GM18858 (cell line): Measurements from ENCODE around the gene ILF2.
"Not testable (repeated sequence)": the region's sequence is repeated elsewhere in the genome, so short reads cannot be mapped to it uniquely, and the experiment has no call there.

ENCODE experiments used
- ATAC-seq: cut with Tn5 transposase; IDR thresholded peaks from one replicate; pipeline ENCODE4 v1.9.1; 2021; ENCODE audit not compliant: unreplicated experiment

The ILF2 gene

DNA sequence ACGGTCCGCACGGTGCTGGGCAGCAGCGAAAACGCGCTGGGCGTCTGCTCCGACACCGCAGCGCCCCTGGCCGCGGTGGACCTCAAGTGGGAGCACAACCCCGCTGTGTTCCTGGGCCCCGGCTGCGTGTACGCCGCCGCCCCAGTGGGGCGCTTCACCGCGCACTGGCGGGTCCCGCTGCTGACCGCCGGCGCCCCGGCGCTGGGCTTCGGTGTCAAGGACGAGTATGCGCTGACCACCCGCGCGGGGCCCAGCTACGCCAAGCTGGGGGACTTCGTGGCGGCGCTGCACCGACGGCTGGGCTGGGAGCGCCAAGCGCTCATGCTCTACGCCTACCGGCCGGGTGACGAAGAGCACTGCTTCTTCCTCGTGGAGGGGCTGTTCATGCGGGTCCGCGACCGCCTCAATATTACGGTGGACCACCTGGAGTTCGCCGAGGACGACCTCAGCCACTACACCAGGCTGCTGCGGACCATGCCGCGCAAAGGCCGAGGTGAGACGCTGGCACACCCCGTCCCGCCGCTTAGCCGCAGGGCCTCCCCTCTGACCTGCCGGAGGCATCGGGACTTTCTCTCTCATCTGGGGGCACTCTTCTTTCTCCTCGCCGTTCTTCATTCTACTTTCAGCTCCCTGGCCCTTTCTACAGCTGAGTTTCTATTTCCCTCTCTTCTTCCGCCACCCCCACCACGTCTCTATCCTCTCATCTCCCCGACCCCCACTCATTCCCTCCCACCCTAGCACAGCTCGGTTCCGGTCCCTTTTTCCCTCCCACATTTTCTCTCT lies 8.7 kb upstream of the ILF2 start:
- no peak for ATAC-seq

GRCh38 chr1:153678519-153679336 lies 7.9 kb upstream of the ILF2 start, which contains the start of gene NPR1:
Gene NPR1, plus strand, starts transcription at chr1:153678688. Its CDS starts 421 bp downstream, at chr1:153679109.
- no peak for ATAC-seq

DNA sequence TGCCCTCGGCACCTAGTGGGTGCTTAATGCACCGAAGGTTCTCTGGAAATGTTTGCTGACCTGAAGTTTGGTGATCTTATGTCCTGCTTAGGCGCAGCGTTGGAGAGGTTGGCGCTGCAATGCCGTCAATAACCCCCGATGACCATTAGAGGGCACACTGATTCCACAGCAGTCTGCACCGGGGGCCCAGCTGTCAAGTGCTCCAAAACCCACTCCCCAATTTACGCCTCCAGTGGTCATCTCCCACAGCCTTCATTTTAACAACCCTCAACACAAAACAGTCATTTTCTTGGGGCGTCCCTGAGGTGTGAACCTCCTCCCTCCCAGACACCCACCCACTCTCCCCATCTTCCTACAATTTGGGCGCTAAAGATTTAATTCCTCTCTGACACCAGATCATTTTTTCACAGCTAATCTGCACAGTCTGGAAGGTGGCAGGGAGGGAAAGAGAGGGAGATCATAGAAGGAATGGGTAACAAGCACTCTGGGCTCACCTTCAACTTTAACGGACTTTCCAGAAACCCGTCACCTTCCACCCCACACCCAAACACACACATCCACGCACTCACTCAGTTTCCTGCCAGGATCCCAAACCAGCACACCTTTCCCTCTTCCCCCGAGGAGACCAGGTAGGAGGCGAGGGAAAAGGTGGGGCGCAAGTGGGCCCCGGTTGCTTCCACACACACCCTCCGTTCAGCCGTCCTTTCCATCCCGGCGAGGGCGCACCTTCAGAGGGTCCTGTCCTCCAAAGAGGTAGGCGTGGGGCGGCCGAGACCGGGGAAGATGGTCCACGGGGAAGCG lies 7.1 kb upstream of the ILF2 start:
- ATAC-seq: no peak

DNA sequence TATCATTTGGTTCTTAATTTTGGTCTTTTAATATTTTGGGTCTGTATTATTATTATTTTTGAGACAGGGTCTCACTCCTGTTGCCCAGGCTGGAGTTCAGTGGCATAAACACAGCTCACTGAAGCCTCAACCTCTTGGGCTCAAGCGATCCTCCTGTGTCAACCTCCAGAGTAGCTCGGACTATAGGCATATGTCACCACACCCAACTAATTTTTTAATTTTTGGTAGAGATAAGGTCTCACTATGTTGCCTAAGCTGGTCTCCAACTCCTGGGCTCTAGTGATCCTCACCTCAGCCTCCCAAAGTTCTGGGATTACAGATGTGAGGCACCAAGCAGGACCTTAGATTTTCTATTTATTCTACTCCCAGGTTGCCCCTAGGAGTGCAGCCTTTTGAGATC lies 2.7 kb upstream of the ILF2 start:
- ATAC-seq: no peak

GRCh38 chr1:153671628-153672353 lies 998 bp upstream of the ILF2 start:
- peak; percentile 11 for ATAC-seq

DNA sequence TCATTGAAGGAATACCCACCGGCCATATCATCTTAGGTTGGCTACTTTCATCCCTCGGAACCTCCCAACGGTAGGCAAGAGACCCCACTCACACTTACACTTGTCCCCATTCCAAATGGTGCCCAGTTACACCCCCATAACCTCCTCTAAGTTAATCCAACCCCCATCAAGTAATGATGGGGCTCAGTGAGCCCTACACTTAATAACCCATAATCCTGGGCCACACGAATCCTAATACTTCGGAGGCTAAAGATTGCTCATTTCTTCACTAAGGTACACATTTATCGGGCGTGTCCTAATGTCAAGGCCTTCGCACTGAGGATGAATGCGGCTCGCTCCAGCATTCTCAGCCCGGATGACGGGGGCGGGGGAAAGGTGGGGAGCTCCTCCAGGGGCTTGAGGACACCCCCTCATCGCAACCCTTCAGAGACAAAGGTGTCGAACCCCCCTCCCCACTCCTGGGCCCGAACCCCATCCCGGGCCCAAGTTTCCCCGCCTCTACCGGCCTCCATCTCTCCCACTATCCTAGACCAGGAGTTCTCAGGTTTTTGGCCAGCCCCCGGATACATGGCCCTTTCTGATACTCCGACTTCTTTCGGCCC lies 435 bp downstream of the ILF2 start:
- no peak for ATAC-seq

GRCh38 chr1:153669606-153670005 lies 1.2 kb downstream of the ILF2 start:
- no peak for ATAC-seq

- ATAC-seq: not testable (repeated sequence)
These were observed 2.1 kb downstream of the ILF2 start for GRCh38 chr1:153668672-153669071.

GRCh38 chr1:153667439-153667838 lies 3.4 kb downstream of the ILF2 start:
- no peak for ATAC-seq

DNA sequence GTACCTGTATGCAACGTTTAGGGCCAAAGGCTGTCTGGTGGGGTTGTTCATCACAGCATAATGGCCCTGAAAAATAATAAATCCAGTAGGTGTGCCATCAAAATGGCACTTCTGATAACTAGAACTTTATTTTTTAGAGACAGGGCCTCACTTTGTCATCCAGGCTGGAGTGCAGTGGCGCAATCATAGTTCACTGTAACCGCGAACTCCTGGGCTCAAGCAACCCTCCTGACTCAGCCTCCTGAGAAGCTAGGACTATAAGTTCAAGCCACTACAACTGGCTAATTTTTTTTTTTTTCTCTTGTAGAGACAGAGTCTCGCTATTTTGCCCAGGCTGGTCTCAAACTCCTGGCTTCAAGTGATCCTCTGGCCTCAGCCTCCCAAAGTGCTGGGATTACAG lies 7.6 kb downstream of the ILF2 start:
- ATAC-seq: no peak

- ATAC-seq: no peak
These were observed 8.5 kb downstream of the ILF2 start for GRCh38 chr1:153662269-153662668.

- no peak for ATAC-seq
These were observed 9.6 kb downstream of the ILF2 start for GRCh38 chr1:153661111-153661708.

- ATAC-seq: no peak
These were observed 11.1 kb downstream of the ILF2 start for GRCh38 chr1:153659656-153660055.

DNA sequence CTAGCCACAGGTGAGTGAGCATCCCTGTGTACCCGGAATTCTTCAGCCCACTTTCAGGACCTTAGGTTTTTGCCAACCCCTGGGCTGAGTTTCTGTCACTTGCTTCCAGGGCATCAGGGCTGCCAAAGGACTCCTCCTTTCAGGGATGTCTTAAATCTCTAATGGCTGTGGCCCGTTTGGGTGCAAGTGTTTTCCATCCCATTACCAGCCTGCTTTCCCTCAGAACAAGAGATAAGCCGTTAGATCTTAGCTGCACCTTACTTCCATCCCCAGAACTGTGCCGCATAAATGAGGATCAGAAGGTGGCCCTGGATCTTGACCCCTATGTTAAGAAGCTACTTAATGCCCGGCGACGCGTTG lies 11.6 kb downstream of the ILF2 start:
- no peak for ATAC-seq

- peak; percentile 59 for ATAC-seq
These were observed 12.2 kb downstream of the ILF2 start, which contains the start of gene SNAPIN for GRCh38 chr1:153658400-153659174. Gene SNAPIN, plus strand, starts transcription at chr1:153658703. Its CDS starts 41 bp downstream, at chr1:153658744.

GRCh38 chr1:153655333-153655732 lies 15.5 kb downstream of the ILF2 start:
- ATAC-seq: no peak

DNA sequence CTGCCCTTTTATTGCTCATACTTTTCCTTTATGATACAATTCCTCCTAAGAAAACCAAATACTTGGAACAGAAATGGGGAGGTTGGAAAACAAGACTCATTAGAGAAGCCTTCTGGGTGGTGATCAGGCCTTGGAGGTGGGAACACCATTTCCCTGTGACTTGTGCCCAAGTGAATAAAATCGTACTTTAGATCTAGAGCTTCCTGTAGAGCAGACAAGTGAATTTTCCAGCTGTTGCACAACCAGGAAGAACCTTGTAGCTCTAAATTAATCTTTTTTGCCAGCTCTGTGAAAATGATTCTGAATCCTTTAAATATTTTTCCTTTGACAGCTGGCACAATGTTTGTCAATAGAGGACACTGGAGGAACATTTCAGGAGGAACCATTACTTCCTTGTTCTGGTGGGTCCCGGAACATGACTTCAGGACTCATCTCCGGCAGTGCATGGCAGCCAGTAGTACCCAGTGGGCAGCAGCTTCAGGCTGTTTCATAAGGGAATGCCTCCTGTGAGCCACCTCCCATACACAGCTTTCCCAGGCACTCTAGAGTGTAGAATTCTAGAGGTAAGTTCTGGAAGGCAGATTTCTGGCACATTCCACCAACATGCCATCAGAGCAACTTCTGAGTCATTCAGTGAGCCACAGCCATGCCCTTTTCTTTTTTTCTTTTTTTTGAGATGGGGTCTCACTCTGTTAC lies 17.8 kb downstream of the ILF2 start:
- ATAC-seq: no peak

DNA sequence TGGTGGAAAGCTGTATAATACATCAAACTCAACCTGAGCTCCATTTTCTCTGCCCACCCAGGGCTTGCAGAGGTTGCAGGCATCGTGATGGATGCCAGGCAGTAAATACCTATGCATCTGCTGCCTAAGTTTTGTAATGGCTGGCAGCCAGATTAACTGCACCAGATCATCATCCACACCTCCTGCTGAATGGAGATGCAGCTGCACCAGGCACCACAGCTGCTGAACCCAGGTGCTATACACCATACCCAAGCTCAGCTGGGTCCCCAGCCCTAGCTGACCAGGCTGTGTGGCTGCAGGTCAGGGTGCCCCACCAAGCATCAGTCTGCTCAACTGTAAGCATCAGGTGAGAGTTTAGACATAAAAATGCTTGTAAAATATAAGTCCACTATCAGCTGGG lies 19.0 kb downstream of the ILF2 start:
- ATAC-seq: no peak

- no peak for ATAC-seq
These were observed 20.9 kb downstream of the ILF2 start for GRCh38 chr1:153649863-153650235.
